ENCODE results near the gene GINS2.

Gene GINS2

GRCh38 chr16:85667841-85668413 lies 20.8 kb downstream of the GINS2 start:
- no peak for DNase-seq (ENCODE audit: low spot score)

GRCh38 chr16:85667261-85667660 lies 21.5 kb downstream of the GINS2 start:
- DNase-seq (ENCODE audit: low spot score), result no peak

DNA sequence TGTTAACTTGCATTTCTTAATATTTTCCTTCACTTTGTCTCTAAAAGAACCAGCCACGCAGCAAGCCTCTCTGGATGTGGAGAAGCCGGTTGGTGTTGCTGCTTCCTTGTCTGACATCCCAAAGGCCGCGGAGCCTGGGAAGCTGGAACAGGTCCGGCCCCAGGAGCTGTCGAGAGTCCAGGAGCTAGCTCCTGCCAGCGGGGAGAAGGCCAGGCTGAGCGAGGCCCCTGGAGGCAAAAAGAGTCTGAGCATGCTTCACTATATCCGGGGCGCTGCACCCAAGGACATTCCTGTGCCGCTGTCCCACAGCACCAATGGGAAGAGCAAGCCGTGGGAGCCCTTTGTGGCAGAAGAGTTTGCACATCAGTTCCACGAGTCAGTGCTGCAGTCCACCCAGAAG lies 22.8 kb downstream of the GINS2 start:
- no peak for DNase-seq (ENCODE audit: low spot score)

GRCh38 chr16:85665373-85665740 lies 23.4 kb downstream of the GINS2 start:
- DNase-seq (ENCODE audit: low spot score), result no peak

DNA sequence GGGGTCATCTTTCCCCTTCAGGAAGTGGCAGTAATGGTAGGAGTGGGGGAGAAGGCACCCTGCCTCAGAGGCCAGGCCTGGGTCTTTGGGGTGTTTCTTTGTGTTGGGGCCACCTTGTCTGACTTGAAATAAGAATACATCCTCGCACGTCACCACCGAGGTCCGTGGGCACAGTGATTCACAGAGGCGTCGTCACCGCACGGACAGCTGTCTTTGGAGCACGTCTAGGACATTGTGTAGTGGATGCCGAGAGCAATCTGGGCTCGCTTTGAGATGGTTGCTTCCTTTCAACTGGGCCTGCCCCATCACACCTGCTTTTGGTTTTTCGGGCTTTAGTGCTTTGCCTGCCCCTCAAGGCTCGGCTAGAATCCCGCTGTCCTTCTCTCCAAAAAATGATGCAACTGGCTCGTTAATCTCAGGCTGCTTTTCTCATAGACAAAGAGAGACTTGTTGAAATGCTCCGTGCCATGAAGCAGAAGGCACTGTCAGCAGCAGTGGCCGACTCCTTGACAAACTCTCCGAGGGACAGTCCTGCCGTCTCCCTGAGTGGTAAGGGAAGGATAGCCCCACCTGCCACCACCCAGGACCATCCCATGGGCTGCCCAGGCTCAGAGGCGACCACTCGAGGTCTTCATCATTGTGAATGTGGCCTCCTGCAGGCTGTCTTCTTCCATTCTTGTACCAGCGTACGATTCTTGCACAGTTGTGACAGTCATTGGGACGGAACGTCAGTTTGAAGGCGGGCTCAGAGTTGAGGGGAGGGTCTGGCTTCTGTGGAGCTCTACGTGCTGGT lies 24.0 kb downstream of the GINS2 start:
- DNase-seq (ENCODE audit: low spot score), result no peak

GRCh38 chr16:85663891-85664321 lies 24.8 kb downstream of the GINS2 start:
- no peak for DNase-seq (ENCODE audit: low spot score)

DNA sequence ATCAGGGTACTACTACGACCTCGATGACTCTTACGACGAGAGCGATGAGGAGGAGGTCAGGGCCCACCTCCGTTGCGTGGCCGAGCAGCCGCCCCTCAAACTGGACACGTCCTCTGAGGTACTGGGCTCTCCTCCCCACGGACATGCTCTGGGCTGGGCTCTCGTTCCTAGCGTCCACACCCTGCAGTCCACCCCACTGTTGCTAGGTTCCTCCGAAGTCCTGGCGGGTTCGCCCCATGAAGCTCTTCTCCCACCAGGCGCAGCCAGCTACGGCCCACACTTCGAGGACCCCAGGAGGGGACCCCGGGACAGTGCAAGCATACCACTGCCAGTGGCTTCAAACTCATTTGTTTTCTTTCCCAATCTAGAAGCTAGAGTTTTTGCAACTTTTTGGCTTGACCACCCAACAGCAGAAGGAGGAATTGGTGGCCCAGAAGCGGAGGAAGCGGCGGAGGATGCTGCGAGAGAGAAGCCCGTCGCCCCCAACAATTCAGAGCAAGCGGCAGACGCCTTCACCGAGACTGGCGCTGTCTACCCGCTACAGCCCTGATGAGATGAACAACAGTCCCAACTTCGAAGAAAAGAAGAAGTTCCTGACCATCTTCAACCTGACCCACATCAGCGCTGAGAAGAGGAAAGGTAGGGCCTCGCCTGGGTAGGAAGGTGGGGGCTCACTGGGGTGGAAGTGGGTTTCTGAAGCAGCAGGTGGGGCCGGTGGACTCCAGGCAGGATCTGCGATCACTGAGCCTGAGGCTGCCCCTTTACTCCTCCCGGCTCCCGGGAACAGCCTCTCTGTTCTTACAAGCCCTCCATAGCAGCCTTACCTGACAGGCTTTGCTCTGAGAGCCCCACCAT lies 25.6 kb downstream of the GINS2 start:
- DNase-seq (ENCODE audit: low spot score), result no peak

DNA sequence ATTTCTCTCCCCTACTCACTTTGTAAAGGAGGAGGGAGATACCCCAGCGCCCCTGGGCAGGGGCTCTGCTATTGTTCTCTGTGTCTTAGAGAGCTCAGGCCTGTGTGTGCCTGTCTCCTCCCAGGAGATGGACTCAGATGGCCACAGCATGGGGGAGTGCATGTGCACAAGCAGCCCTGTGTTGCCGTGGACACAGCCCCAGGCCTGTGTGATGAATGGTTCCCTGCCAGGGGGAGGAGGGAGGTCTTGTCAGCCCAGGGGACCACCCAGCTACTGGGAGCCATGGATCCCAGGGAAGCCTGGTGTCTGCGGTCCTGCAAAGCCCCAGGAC lies 26.3 kb downstream of the GINS2 start:
- no peak for DNase-seq (ENCODE audit: low spot score)

DNA sequence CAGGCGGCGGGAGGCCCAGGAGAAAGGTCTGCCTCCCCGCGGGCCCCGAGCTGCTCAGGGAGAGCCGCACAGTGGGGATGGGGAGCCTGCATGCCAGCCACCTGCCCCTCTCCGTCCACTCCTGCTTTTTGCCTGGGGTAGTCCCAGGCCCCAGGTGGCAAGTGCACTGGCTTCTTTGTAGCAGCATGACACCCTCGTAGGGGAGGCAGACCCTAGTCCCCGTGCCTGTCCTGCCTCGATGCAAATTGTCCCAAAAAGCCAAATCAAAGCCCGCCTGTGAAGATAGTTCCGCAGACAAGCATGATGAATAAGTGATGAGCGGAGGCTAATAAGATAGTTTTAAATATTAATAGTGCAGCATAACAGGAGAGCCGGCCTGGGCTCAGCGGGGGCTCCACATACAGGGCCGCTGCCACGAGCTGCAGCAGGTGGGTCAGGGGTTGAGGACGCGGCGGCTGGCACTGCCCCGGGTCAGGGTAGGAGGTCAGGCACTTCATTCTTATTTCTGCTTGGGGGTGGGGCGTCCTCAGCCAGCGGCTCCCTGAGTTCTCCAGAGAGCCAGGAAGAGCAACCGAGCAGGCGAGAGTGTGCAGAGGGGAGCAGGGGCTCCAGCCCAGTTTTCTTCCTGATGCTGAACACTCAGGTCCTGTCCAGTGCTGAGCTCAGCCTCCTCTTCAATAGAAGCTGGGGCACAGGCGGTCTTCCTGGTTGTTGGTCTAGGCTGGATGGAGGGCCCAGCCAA lies 26.8 kb downstream of the GINS2 start:
- no peak for DNase-seq (ENCODE audit: low spot score)

GRCh38 chr16:85660843-85661739 lies 27.7 kb downstream of the GINS2 start:
- no peak for DNase-seq (ENCODE audit: low spot score)

DNA sequence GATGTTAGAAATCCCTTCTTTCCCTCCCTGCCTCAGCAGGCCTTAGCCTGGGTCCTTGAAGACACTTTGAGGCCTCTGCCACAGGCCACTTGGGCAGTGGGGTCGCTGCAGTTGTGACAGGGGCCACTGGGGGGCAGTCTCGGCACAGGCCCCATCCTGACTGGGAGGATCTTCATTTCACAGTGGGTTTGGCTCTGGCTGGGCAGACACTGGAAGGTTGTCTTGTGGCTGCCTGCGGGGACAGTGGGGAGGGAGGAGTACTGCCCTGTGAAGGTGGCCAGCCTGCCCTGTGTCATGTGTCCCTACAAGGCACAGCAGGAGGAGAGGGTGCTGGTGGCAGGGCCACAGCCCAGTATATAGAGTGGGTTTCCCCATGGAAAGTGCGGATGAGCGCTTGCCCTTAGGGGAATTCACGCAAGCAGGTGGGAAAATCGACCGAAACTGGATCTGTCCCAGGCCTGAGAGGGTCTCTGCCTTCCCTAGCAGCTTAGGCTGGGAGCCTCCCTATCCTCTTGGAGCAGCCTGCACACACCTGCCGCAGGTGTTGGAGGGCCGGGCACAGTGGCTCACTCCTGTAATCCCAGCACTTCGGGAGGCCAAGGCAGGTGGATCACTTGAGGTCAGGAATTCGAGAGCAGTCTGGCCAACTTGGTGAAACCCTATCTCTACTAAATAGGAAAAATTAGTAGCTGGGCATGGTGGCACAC lies 28.8 kb downstream of the GINS2 start:
- peak; percentile 98 for DNase-seq (ENCODE audit: low spot score)

GRCh38 chr16:85659336-85659735 lies 29.4 kb downstream of the GINS2 start:
- DNase-seq (ENCODE audit: low spot score), result no peak

- no peak for DNase-seq (ENCODE audit: low spot score)
Measured at GRCh38 chr16:85658504-85659326, 30.0 kb downstream of the GINS2 start.

DNA sequence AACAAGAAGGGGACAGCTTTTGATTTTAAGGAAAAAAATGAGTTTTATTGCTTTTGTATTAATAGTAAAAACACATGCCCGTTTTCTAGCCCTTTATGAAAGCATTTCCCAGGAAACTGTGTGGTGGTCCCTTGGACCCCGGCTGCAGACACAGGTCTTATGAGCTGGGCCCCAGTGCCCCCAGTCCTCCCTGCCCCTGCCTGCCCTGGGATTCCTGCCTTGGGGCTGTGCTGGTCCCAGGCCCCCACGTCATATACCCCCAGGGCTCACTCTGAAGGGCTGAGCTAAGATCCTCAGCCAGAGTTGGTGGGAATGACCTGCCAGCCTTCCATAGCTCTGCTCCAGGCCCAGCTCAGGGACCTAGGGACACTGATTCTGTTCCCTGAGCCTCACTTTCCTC lies 30.8 kb downstream of the GINS2 start:
- no peak for DNase-seq (ENCODE audit: low spot score)

DNA sequence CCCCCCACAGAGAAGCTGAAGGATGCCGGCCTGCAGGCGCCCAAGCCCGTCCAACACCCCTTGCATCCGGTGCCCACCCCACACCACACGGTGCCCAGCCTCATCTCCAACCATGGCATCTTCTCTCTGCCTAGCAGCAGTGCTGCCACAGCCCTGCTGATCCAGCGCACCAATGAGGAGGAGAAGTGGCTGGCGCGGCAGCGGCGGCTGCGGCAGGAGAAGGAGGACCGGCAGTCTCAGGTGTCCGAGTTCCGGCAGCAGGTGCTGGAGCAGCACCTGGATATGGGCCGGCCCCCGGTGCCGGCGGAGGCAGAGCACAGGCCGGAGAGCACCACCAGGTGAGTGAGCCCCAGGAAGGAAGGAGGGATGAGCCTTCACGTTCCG lies 31.5 kb downstream of the GINS2 start:
- DNase-seq (ENCODE audit: low spot score), result no peak

GRCh38 chr16:85656351-85657266 lies 32.1 kb downstream of the GINS2 start:
- DNase-seq (ENCODE audit: low spot score), result no peak

DNA sequence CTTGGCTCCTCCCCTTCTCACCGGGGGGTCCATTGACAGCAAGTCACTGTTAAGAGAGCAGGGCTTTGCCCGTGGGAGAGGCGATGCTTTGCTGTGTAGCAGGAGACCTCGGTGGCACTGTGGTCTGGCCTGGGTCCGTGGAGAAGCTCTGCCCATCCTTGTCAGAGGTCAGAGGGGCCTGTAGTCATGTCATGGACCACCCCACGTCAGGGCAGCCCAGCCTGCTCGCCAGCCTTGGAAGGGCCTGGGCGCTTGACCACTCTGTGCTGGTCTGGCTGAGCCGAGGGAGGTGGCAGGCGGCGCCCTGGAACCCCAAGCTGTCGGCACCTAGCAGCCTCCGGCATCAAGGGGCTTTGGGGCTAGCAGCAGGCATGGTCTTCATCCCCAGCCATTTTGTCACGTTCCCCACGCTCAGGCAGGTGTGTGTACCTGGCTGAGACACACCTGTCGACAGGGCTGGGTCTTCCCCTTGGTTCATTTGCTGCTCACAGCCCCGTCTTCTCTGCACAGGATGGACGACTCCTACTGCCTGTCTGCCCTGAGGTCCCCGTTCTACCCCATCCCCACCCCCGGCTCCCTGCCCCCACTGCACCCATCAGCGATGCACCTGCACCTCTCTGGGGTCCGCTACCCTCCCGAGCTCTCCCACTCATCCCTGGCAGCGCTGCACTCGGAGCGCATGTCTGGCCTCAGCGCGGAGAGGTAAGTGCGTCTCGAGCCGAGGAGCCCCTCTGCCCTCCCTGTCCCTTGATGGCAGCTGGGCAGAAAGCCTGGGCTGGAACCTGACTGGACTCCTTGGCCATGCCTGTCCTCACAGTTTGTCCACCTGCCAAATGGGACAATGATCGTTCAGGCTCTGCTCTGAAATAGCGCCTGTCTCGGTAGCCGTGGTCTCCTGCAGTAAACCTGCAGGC lies 33.3 kb downstream of the GINS2 start:
- DNase-seq (ENCODE audit: low spot score), result no peak

Data from HuH-7 (cell line).